ENCODE results near the gene C16orf46.
"Not testable (repeated sequence)": the region's sequence is repeated elsewhere in the genome, so short reads cannot be mapped to it uniquely, and the experiment has no call there.

Gene C16orf46

DNA sequence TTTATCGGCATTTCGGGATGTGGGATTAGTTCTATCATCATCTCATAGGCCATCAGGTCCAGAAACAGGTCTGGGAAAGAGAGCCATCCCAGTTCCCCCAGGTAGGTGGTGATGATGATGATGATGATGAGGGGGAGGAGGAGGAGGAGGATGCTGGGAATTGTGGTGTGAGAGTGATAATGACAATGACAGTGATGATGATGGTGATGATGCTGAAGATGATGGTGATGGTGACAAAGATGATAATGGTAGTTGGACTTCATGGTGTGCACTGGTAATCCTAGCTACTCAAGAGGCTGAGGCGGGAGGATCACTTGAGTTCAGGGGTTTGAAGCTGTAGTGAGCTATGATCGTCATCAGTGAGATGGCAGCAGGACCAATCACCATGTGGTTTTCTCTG is 35.4 kb upstream of the C16orf46 start:
- no peaks in the 10 kb centered on the region for H3K27me3 ChIP-seq (replicated peaks; ENCODE audit: control insufficient read depth, insufficient read depth, low read length)
- DNase-seq (ENCODE audit: extremely low read depth, insufficient read length): no peak
- no peaks in the 10 kb centered on the region for H3K36me3 ChIP-seq (ENCODE audit: control insufficient read depth, insufficient read depth, low read length)
- no peak overlapping the region for H3K4me3 ChIP-seq (replicated peaks; ENCODE audit: low read depth, low read length)
- TF ChIP-seq CTCF (IDR thresholded peaks at IDR 0.05; ENCODE audit: insufficient read depth, low read length, poor library complexity, severe bottlenecking): no peak

- not testable (repeated sequence) for DNase-seq (ENCODE audit: extremely low read depth, insufficient read length); H3K36me3 ChIP-seq (ENCODE audit: control insufficient read depth, insufficient read depth, low read length); H3K4me3 ChIP-seq (replicated peaks; ENCODE audit: low read depth, low read length); H3K27me3 ChIP-seq (replicated peaks; ENCODE audit: control insufficient read depth, insufficient read depth, low read length)
These were observed 32.2 kb upstream of the C16orf46 start for GRCh38 chr16:81109274-81109673.

DNA sequence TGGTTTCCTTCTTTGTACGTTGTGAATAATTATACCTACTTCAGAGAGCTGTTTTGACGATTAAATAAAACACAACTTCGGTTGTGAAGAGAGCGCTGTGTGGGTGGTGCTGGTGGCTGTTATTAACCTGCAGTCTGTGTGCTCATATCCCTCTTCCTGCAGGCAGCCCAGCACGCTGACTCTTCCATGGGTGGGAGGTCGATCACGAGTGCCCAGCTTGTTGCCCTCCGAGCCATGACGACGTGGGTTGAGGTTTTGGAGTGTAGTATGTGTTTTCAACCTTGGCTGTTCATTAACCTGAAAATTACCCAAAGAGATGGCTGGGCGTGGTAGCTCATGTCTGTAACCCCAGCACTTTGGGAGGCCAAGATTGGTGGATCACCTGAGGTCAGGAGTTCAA is 30.5 kb upstream of the C16orf46 start:
- no peaks in the 10 kb centered on the region for H3K36me3 ChIP-seq (ENCODE audit: control insufficient read depth, insufficient read depth, low read length)
- TF ChIP-seq CTCF (IDR thresholded peaks at IDR 0.05; ENCODE audit: insufficient read depth, low read length, poor library complexity, severe bottlenecking): no peak
- no peak for DNase-seq (ENCODE audit: extremely low read depth, insufficient read length)
- no peaks in the 10 kb centered on the region for H3K27me3 ChIP-seq (replicated peaks; ENCODE audit: control insufficient read depth, insufficient read depth, low read length)
- no peak overlapping the region for H3K4me3 ChIP-seq (replicated peaks; ENCODE audit: low read depth, low read length)

- no peaks in the 10 kb centered on the region for H3K27me3 ChIP-seq (replicated peaks; ENCODE audit: control insufficient read depth, insufficient read depth, low read length)
- H3K36me3 ChIP-seq (ENCODE audit: control insufficient read depth, insufficient read depth, low read length): no peaks in the 10 kb centered on the region
- no peak overlapping the region for H3K4me3 ChIP-seq (replicated peaks; ENCODE audit: low read depth, low read length)
- no peak for DNase-seq (ENCODE audit: extremely low read depth, insufficient read length)
- no peak for TF ChIP-seq CTCF (IDR thresholded peaks at IDR 0.05; ENCODE audit: insufficient read depth, low read length, poor library complexity, severe bottlenecking)
These were observed 29.9 kb upstream of the C16orf46 start for GRCh38 chr16:81106826-81107503.

DNA sequence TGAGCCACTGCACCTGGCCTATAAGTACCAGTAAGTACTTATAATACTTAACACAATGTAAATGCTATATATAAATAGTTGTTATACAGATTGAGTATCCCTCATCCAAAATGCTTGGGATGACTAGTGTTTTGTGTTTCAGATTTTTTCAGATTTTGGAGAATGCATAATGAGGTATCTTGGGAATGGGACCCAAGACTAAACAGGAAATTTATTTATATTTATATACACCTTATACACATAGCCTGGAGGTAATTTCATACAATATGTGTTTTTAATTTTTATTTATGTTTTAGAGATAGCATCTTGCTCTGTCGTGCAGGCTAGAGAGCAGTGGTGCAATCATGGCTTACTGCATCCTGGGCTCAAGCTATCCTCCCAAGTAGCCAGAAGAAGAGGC is 28.9 kb upstream of the C16orf46 start:
- H3K4me3 ChIP-seq (replicated peaks; ENCODE audit: low read depth, low read length): no peak overlapping the region
- H3K27me3 ChIP-seq (replicated peaks; ENCODE audit: control insufficient read depth, insufficient read depth, low read length): no peaks in the 10 kb centered on the region
- no peak for TF ChIP-seq CTCF (IDR thresholded peaks at IDR 0.05; ENCODE audit: insufficient read depth, low read length, poor library complexity, severe bottlenecking)
- no peak for DNase-seq (ENCODE audit: extremely low read depth, insufficient read length)
- H3K36me3 ChIP-seq (ENCODE audit: control insufficient read depth, insufficient read depth, low read length): no peaks in the 10 kb centered on the region

- no peak for TF ChIP-seq CTCF (IDR thresholded peaks at IDR 0.05; ENCODE audit: insufficient read depth, low read length, poor library complexity, severe bottlenecking)
- Histone ChIP-seq H3K27me3 (replicated peaks; ENCODE audit: control insufficient read depth, insufficient read depth, low read length) (no peaks in the 10 kb centered on the region), H3K36me3 (ENCODE audit: control insufficient read depth, insufficient read depth, low read length) (no peaks in the 10 kb centered on the region), H3K4me3 (replicated peaks; ENCODE audit: low read depth, low read length) (no peak overlapping the region)
- DNase-seq (ENCODE audit: extremely low read depth, insufficient read length): no peak
These were observed 24.7 kb upstream of the C16orf46 start for GRCh38 chr16:81101702-81102101.
